B cell (primary cell): ENCODE results near the gene ANKRD11. TPM values are rescaled to one million over a fixed set of nuclear protein-coding genes. Genes with fewer than 3 reads are reported as not detected.

Experiments used
- ATAC-seq: fragments of 200-7000 bp; cut with Tn5 transposase; one replicate; pipeline ENCODE4 v1.10.0; 2021; ENCODE audit warnings: low read depth, mild to moderate bottlenecking, moderate number of reproducible peaks, moderate library complexity
- CTCF ChIA-PET: fragments of 350-600 bp; sonication (Branson Sonifier 250); formaldehyde crosslinking; loops from one replicate; lab custom pipeline; 2021; ENCODE audit warnings: antibody characterized with exemption, inconsistent platforms; lab: Charles Lee
- POLR2A ChIA-PET: fragments of 350-600 bp; sonication (Branson Sonifier 250); formaldehyde crosslinking; loops from one replicate; lab custom pipeline; 2021; ENCODE audit warnings: antibody characterized with exemption; lab: Charles Lee
- DNase-seq: peaks from one replicate; pipeline ENCODE4 v3.0.0; 2013
- H2AFZ ChIP-seq: 2 replicates; pipeline ENCODE4 v1.6.1; 2012; ENCODE audit warnings: mild to moderate bottlenecking, low read depth, low read length; ENCODE audit not compliant: insufficient read depth, poor library complexity, severe bottlenecking
- H3K27ac ChIP-seq, 2 donors: 1 replicate in 1 of 2; 2 replicates in 1 of 2; pipeline ENCODE4 v1.5.1; 2012 to 2013; ENCODE audit warnings: low read length in 2 of 2, mild to moderate bottlenecking in 2 of 2, moderate library complexity in 1 of 2
- H3K27me3 ChIP-seq, 4 experiments: fragments of 200-600 bp in 1 of 4; sonication (generic) in 1 of 4; replicated peaks in 1 of 4; 1 replicate in 2 of 4; 2 replicates in 2 of 4; pipeline versions ENCODE4 v1.6.1 to v1.7.0; 2013 to 2016; ENCODE audit warnings: low read length in 3 of 4, mild to moderate bottlenecking in 2 of 4, mixed read lengths in 1 of 4, moderate library complexity in 1 of 4; ENCODE audit not compliant: insufficient read depth in 4 of 4, control insufficient read depth in 3 of 4; ENCODE audit errors: control extremely low read depth in 1 of 4
- H3K36me3 ChIP-seq, 2 experiments: replicated peaks in 1 of 2; 1 replicate in 1 of 2; 2 replicates in 1 of 2; pipeline versions ENCODE4 v1.6.1 to v1.7.1; 2013; ENCODE audit warnings: low read length in 1 of 2; ENCODE audit not compliant: insufficient read depth in 2 of 2, control insufficient read depth in 1 of 2; ENCODE audit errors: control extremely low read depth in 1 of 2, extremely low read depth in 1 of 2
- H3K4me1 ChIP-seq, 2 donors: fragments of 200-600 bp in 1 of 2; sonication (generic) in 1 of 2; 1 replicate in 1 of 2; 2 replicates in 1 of 2; pipeline versions ENCODE4 v1.5.1 to v1.6.1; 2013 to 2017; ENCODE audit warnings: low read length in 2 of 2; ENCODE audit not compliant: control insufficient read depth in 2 of 2, insufficient read depth in 2 of 2
- H3K4me2 ChIP-seq: replicated peaks from 2 replicates; pipeline ENCODE3; 2012; ENCODE audit warnings: mild to moderate bottlenecking, low read depth, low read length; ENCODE audit not compliant: poor library complexity, severe bottlenecking
- H3K4me3 ChIP-seq, 5 experiments: fragments of 200-600 bp in 1 of 5; sonication (generic) in 1 of 5; 1 replicate in 3 of 5; 2 replicates in 2 of 5; pipeline versions ENCODE4 v1.5.1 to v1.7.0; 2011 to 2016; ENCODE audit warnings: low read length in 4 of 5, mild to moderate bottlenecking in 4 of 5, low read depth in 2 of 5, control low read depth in 1 of 5, moderate library complexity in 1 of 5; ENCODE audit not compliant: insufficient read depth in 1 of 5; ENCODE audit errors: control extremely low read depth in 1 of 5, extremely low read depth in 1 of 5
- H3K79me2 ChIP-seq: fragments of 200-600 bp; sonication (generic); one replicate; pipeline ENCODE4 v1.6.0; 2016; ENCODE audit warnings: low read length; ENCODE audit not compliant: control insufficient read depth, insufficient read depth
- H3K9ac ChIP-seq: fragments of 200-600 bp; sonication (generic); 2 replicates; pipeline ENCODE4 v1.6.1; 2017; ENCODE audit warnings: mild to moderate bottlenecking, low read length, moderate library complexity
- H3K9me3 ChIP-seq, 3 donors: one replicate each; pipeline versions ENCODE4 v1.6.1 to v1.7.1; 2013; ENCODE audit warnings: low read length in 2 of 3; ENCODE audit not compliant: control insufficient read depth in 2 of 3, insufficient read depth in 1 of 3; ENCODE audit errors: control extremely low read depth in 1 of 3
- H4K20me1 ChIP-seq: 2 replicates; pipeline ENCODE4 v1.6.0; 2012; ENCODE audit warnings: mild to moderate bottlenecking, low read length; ENCODE audit not compliant: insufficient read depth, control insufficient read depth, poor library complexity, severe bottlenecking
- H3K27ac Mint-ChIP-seq: one replicate; pipeline ENCODE4 v1.8.0; 2021; ENCODE audit warnings: mixed read lengths
- H3K27me3 Mint-ChIP-seq: one replicate; pipeline ENCODE4 v1.8.0; 2021; ENCODE audit warnings: mixed read lengths
- H3K4me1 Mint-ChIP-seq: one replicate; pipeline ENCODE4 v1.8.0; 2021; ENCODE audit warnings: mixed read lengths
- H3K4me3 Mint-ChIP-seq: one replicate; pipeline ENCODE4 v1.8.0; 2021; ENCODE audit warnings: mixed read lengths
- H3K9me3 Mint-ChIP-seq: one replicate; pipeline ENCODE4 v1.8.0; 2022; ENCODE audit warnings: mixed read lengths; ENCODE audit not compliant: insufficient read depth
- EZH2 ChIP-seq: IDR thresholded peaks from 2 replicates; pipeline ENCODE4 v1.6.1; 2012; ENCODE audit warnings: borderline replicate concordance, low read depth, mild to moderate bottlenecking, moderate library complexity, low read length; ENCODE audit not compliant: insufficient read depth, poor library complexity, severe bottlenecking
- WGBS: methylation state at CpG from one replicate; pipeline ENCODE4 v1.1.5; 2013; ENCODE audit warnings: missing lambda C conversion rate; ENCODE audit not compliant: insufficient coverage; 5-methylcytosine and 5-hydroxymethylcytosine counted together
- intact Hi-C: fragments of 100-400 bp; cut with micrococcal nuclease; formaldehyde crosslinking; loops from one replicate; pipeline ENCODE4 v1.10.0; 2022
- polyA plus RNA-seq: library from polyadenylated mRNA; depleted of rRNA; stranded (reverse); fragments of >200 nt; gene quantifications from 2 replicates; pipeline ENCODE4 v1.2.3, GENCODE V29; 2012
- total RNA-seq, 2 donors: library from RNA; stranded (reverse); fragments of 120-200 nt in 1 of 2; gene quantifications; 1 replicate in 1 of 2; 2 replicates in 1 of 2; pipeline versions ENCODE4 v1.2.3 to v1.2.4, GENCODE V29; 2013 to 2022
- TF ChIP-seq, protein P1 (sequence below): fragments of 200-600 bp; IDR thresholded peaks from one replicate; pipeline ENCODE4 v1.8.0; 2022; ENCODE audit warnings: antibody characterized with exemption, mild to moderate bottlenecking

Gene ANKRD11
- total and polyA plus RNA-seq, 2 donors (not counting 1 experiment from before 2014, with no cell fraction given) = 67.9 to 314 TPM

DNA sequence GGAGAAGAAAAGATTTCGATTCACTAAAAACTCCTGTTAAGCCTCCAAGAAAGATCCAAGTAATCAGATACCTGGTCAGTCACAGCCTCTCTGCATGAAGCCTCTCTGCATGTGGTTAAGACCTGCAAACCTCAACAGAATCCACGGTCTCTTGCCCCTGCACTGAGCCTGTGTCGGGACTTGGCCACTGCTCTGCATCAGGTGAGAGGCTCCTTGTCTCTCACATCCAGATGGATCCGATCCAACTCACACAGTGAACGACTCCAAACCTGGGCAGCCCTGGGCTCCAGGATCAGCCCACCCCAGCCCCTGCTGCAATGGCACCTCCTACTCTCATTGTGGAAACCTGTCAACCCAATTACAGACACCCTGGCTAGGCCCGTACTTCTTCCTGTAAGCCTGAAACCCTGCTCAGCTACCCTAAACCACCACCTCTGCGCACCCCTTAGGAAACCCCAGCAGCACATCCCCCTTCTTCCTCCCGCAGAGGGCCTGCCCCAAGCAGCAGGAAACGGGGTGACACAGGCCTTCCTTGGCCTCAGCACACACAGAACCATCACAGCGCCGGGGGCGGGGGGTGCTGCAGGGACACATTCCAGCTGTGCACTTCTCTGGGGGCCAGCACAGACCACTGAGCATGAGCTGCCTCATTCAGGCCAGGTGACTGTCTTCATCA lies 129.5 kb downstream of the ANKRD11 start:
- Histone ChIP-seq H3K27ac (peak overlapping the region in 1 of 2 donors; percentile 35), H3K36me3 (peaks cover 0 to 16% of the 10 kb centered on the region in 2 experiments), H3K9me3 (no peaks in the 10 kb centered on the region), H3K27me3 (no peaks in the 10 kb centered on the region), H4K20me1 (peaks cover 91% of the 10 kb centered on the region), H3K4me3 (no peak overlapping the region), H2AFZ (no peak overlapping the region), H3K4me2 (peak overlapping the region; percentile 62), H3K4me1 (peaks cover 70 to 77% of the 10 kb centered on the region in 2 donors), H3K9ac (no peak overlapping the region), H3K79me2 (peaks cover 90% of the 10 kb centered on the region)
- no peak for TF ChIP-seq EZH2
- TF ChIP-seq, protein P1, sequence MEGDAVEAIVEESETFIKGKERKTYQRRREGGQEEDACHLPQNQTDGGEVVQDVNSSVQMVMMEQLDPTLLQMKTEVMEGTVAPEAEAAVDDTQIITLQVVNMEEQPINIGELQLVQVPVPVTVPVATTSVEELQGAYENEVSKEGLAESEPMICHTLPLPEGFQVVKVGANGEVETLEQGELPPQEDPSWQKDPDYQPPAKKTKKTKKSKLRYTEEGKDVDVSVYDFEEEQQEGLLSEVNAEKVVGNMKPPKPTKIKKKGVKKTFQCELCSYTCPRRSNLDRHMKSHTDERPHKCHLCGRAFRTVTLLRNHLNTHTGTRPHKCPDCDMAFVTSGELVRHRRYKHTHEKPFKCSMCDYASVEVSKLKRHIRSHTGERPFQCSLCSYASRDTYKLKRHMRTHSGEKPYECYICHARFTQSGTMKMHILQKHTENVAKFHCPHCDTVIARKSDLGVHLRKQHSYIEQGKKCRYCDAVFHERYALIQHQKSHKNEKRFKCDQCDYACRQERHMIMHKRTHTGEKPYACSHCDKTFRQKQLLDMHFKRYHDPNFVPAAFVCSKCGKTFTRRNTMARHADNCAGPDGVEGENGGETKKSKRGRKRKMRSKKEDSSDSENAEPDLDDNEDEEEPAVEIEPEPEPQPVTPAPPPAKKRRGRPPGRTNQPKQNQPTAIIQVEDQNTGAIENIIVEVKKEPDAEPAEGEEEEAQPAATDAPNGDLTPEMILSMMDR = no peak
- Mint-ChIP-seq H3K4me3 (peak overlapping the region; percentile 81), H3K27ac (peak overlapping the region; percentile 64), H3K27me3 (no peaks in the 10 kb centered on the region), H3K9me3 (no peaks in the 10 kb centered on the region), H3K4me1 (peaks cover 89% of the 10 kb centered on the region)
- DNase-seq (peak; percentile 77), ATAC-seq (peak; percentile 74)
- intact Hi-C loops = loop anchor here (2.0 to 5.0 kb wide), 3 partner anchors 46 to 128 kb away; no protein-coding TSS in a partner anchor
- ChIA-PET CTCF (interaction anchor here (0.6 to 1.8 kb wide), 4 partner anchors 14 to 137 kb away, joined by 3 to 6 read pairs (median 3); no protein-coding TSS in a partner anchor), POLR2A (interaction anchor here (0.6 to 1.2 kb wide), 3 partner anchors 8 to 128 kb away, joined by 3 to 7 read pairs (median 3); no protein-coding TSS in a partner anchor)
- 3% methylated on average over 11 of the region's 12 CpGs for WGBS
